SJSA1 (cell line): ENCODE data around the gene RRM1. TPM values are rescaled to one million over a fixed set of nuclear protein-coding genes. Genes with fewer than 3 reads are reported as not detected.

Experiments used
- total RNA-seq: library from RNA; depleted of rRNA; stranded (reverse); fragments of >200 nt; shearing (Covaris generic); gene quantifications from 2 replicates; pipeline ENCODE4 v1.2.3, GENCODE V29; 2014; rRNA removed

Gene RRM1
- total RNA-seq, 1 experiment from 2014 or later: 295 TPM

Other genes with a start within 250 kb of the RRM1 start
- gene STIM1, start 239.1 kb upstream of the RRM1 start, total RNA-seq: 87.2 and 99.9 TPM in 2 replicates